Mesendoderm (in vitro differentiated cells): ENCODE results near the gene PRDM16.

Experiments used
- DNase-seq: peaks from one replicate; pipeline ENCODE4 v3.0.0; 2013
- H2AK5ac ChIP-seq: 2 replicates; pipeline ENCODE4 v1.6.1; 2013; ENCODE audit warnings: low read length, inconsistent platforms
- H2BK120ac ChIP-seq: 2 replicates; pipeline ENCODE4 v1.6.1; 2013; ENCODE audit warnings: low read depth, mild to moderate bottlenecking, low read length, moderate library complexity, mixed read lengths
- H2BK15ac ChIP-seq: replicated peaks from 2 replicates; pipeline ENCODE4 v1.6.1; 2013; ENCODE audit warnings: low read depth, mild to moderate bottlenecking, moderate library complexity
- H2BK5ac ChIP-seq: 2 replicates; pipeline ENCODE4 v1.6.1; 2013; ENCODE audit warnings: low read length, inconsistent platforms
- H3K18ac ChIP-seq: 2 replicates; pipeline ENCODE4 v1.6.1; 2013; ENCODE audit warnings: mild to moderate bottlenecking, low read length, mixed read lengths
- H3K23ac ChIP-seq: one replicate; pipeline ENCODE4 v1.6.1; 2013; ENCODE audit warnings: low read length
- H3K27ac ChIP-seq: 2 replicates; pipeline ENCODE4 v1.5.1; 2013; ENCODE audit warnings: low read depth, mild to moderate bottlenecking, inconsistent platforms, low read length, moderate library complexity
- H3K27me3 ChIP-seq: 2 replicates; pipeline ENCODE4 v1.6.1; 2013; ENCODE audit warnings: low read length, control low read depth, mild to moderate bottlenecking, inconsistent platforms; ENCODE audit not compliant: insufficient read depth, poor library complexity
- H3K36me3 ChIP-seq: 2 replicates; pipeline ENCODE4 v1.6.1; 2013; ENCODE audit warnings: low read length, inconsistent platforms; ENCODE audit not compliant: control insufficient read depth, insufficient read depth
- H3K4ac ChIP-seq: one replicate; pipeline ENCODE4 v1.6.1; 2013; ENCODE audit warnings: low read depth, mild to moderate bottlenecking, low read length, moderate library complexity
- H3K4me1 ChIP-seq: 2 replicates; pipeline ENCODE4 v1.6.1; 2013; ENCODE audit warnings: low read depth, low read length, inconsistent platforms; ENCODE audit not compliant: control insufficient read depth
- H3K4me2 ChIP-seq: 2 replicates; pipeline ENCODE4 v1.6.1; 2013; ENCODE audit warnings: low read length
- H3K4me3 ChIP-seq: 2 replicates; pipeline ENCODE4 v1.5.1; 2013; ENCODE audit warnings: mild to moderate bottlenecking, low read length
- H3K56ac ChIP-seq: one replicate; pipeline ENCODE4 v1.6.1; 2013; ENCODE audit warnings: low read length
- H3K79me1 ChIP-seq: 2 replicates; pipeline ENCODE4 v1.6.1; 2013; ENCODE audit warnings: low read length, inconsistent platforms
- H3K79me2 ChIP-seq: 2 replicates; pipeline ENCODE4 v1.6.1; 2013; ENCODE audit warnings: mild to moderate bottlenecking, low read length; ENCODE audit not compliant: control insufficient read depth, insufficient read depth
- H3K9ac ChIP-seq: 2 replicates; pipeline ENCODE4 v1.6.1; 2013; ENCODE audit warnings: low read length, inconsistent platforms
- H4K5ac ChIP-seq: one replicate; pipeline ENCODE4 v1.6.1; 2013; ENCODE audit warnings: low read length
- H4K8ac ChIP-seq: one replicate; pipeline ENCODE4 v1.6.1; 2013; ENCODE audit warnings: low read depth, mild to moderate bottlenecking, control low read depth, low read length, moderate library complexity
- WGBS: extraction: QIAGEN DNeasy Blood & Tissue Kit; methylation state at CpG from one replicate; pipeline ENCODE4 v1.1.7; 2013; ENCODE audit warnings: low lambda C conversion rate, missing lambda C conversion rate; ENCODE audit not compliant: insufficient coverage; ENCODE audit errors: extremely low coverage; 5-methylcytosine and 5-hydroxymethylcytosine counted together

Gene PRDM16

GRCh38 chr1:3454811-3455618, 386.0 kb downstream of the PRDM16 start:
- peaks cover 4% of the 10 kb centered on the region for H3K79me1 ChIP-seq
- H4K5ac ChIP-seq, result no peak overlapping the region
- peak overlapping the region; percentile 52 for H2BK120ac ChIP-seq
- H3K56ac ChIP-seq, result peak overlapping the region; percentile 97
- H3K9ac ChIP-seq, result peak overlapping the region; percentile 82
- H3K4me2 ChIP-seq, result peak overlapping the region; percentile 84
- peak overlapping the region; percentile 99 for H2AK5ac ChIP-seq
- H3K27ac ChIP-seq, result peak overlapping the region; percentile 96
- no peak overlapping the region for H3K23ac ChIP-seq
- peaks cover 3% of the 10 kb centered on the region for H3K79me2 ChIP-seq
- peak overlapping the region; percentile 84 for H3K4ac ChIP-seq
- peak; percentile 88 for DNase-seq
- WGBS, result no CpG with 5 or more reads among the region's 46 CpGs
- no peak overlapping the region for H2BK15ac ChIP-seq
- H3K4me1 ChIP-seq, result peaks cover 11% of the 10 kb centered on the region
- H3K27me3 ChIP-seq, result no peaks in the 10 kb centered on the region
- H3K4me3 ChIP-seq, result peak overlapping the region; percentile 42
- peak overlapping the region; percentile 84 for H2BK5ac ChIP-seq
- H3K18ac ChIP-seq, result peak overlapping the region; percentile 93
- no peaks in the 10 kb centered on the region for H3K36me3 ChIP-seq
- peak overlapping the region; percentile 41 for H4K8ac ChIP-seq

GRCh38 chr1:3455670-3456448, 386.9 kb downstream of the PRDM16 start:
- H3K56ac ChIP-seq, result peak overlapping the region; percentile 97
- no CpG with 5 or more reads among the region's 18 CpGs for WGBS
- no peaks in the 10 kb centered on the region for H3K36me3 ChIP-seq
- H4K8ac ChIP-seq, result no peak overlapping the region
- peak overlapping the region; percentile 72 for H3K9ac ChIP-seq
- H3K18ac ChIP-seq, result peak overlapping the region; percentile 61
- peaks cover 11% of the 10 kb centered on the region for H3K4me1 ChIP-seq
- H3K4ac ChIP-seq, result peak overlapping the region; percentile 84
- H2BK15ac ChIP-seq, result no peak overlapping the region
- peaks cover 3% of the 10 kb centered on the region for H3K79me2 ChIP-seq
- no peak for DNase-seq
- H3K4me2 ChIP-seq, result peak overlapping the region; percentile 84
- H2AK5ac ChIP-seq, result peak overlapping the region; percentile 99
- peaks cover 4% of the 10 kb centered on the region for H3K79me1 ChIP-seq
- peak overlapping the region; percentile 82 for H2BK5ac ChIP-seq
- H3K27ac ChIP-seq, result no peak overlapping the region
- no peak overlapping the region for H3K4me3 ChIP-seq
- no peak overlapping the region for H4K5ac ChIP-seq
- peak overlapping the region; percentile 45 for H3K23ac ChIP-seq
- H3K27me3 ChIP-seq, result no peaks in the 10 kb centered on the region
- H2BK120ac ChIP-seq, result no peak overlapping the region

DNA sequence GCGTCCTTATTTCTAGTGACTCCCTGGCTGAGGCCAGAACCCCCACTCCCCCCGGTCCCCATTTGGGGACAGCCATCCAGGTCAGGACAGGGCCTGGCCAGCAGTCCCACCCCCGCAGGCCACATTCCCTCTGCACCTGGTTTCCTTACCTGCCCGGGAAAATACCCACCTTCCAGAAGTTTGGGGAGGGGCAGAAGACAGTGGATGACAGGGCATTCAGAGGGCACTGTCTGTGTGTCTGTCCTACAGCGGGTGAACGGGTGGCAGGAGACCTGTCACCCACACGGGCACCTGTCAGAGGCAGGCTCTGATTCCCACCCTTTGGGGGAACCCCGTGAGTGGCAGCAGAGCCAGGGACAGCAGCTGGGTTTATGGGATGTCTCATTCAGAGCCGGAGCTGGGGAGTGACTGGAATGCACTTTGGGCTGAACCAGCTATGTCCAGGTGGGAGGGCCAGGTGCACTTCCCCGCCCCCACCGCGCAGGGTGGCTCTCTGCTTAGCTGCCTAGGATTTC, 387.5 kb downstream of the PRDM16 start:
- Histone ChIP-seq H3K23ac (no peak overlapping the region), H3K79me1 (peaks cover 4% of the 10 kb centered on the region), H3K4me1 (peaks cover 11% of the 10 kb centered on the region), H3K36me3 (no peaks in the 10 kb centered on the region), H2AK5ac (no peak overlapping the region), H3K27ac (no peak overlapping the region), H2BK5ac (no peak overlapping the region), H4K5ac (no peak overlapping the region), H3K56ac (no peak overlapping the region), H3K4me2 (no peak overlapping the region), H2BK15ac (no peak overlapping the region), H3K79me2 (peaks cover 3% of the 10 kb centered on the region), H3K4ac (no peak overlapping the region), H3K9ac (no peak overlapping the region), H3K18ac (no peak overlapping the region), H3K27me3 (no peaks in the 10 kb centered on the region), H3K4me3 (no peak overlapping the region), H4K8ac (no peak overlapping the region), H2BK120ac (no peak overlapping the region)
- WGBS, result no CpG with 5 or more reads among the region's 12 CpGs
- DNase-seq, result no peak

GRCh38 chr1:3456964-3457909, 388.2 kb downstream of the PRDM16 start:
- H2BK120ac ChIP-seq, result no peak overlapping the region
- H4K8ac ChIP-seq, result no peak overlapping the region
- H3K27ac ChIP-seq, result no peak overlapping the region
- H3K9ac ChIP-seq, result no peak overlapping the region
- no CpG with 5 or more reads among the region's 29 CpGs for WGBS
- no peak overlapping the region for H3K18ac ChIP-seq
- no peak overlapping the region for H3K4me3 ChIP-seq
- H4K5ac ChIP-seq, result no peak overlapping the region
- peaks cover 3% of the 10 kb centered on the region for H3K79me2 ChIP-seq
- no peak overlapping the region for H3K23ac ChIP-seq
- no peak overlapping the region for H2BK5ac ChIP-seq
- no peaks in the 10 kb centered on the region for H3K27me3 ChIP-seq
- H3K4ac ChIP-seq, result no peak overlapping the region
- H3K4me2 ChIP-seq, result no peak overlapping the region
- H2BK15ac ChIP-seq, result no peak overlapping the region
- no peak for DNase-seq
- H3K79me1 ChIP-seq, result peaks cover 4% of the 10 kb centered on the region
- no peak overlapping the region for H2AK5ac ChIP-seq
- H3K56ac ChIP-seq, result no peak overlapping the region
- no peaks in the 10 kb centered on the region for H3K36me3 ChIP-seq
- H3K4me1 ChIP-seq, result peaks cover 11% of the 10 kb centered on the region
